Measurements from ENCODE around the gene COPG1. TPM values are rescaled to one million over a fixed set of nuclear protein-coding genes. Genes with fewer than 3 reads are reported as not detected.
A peak's percentile ranks its signal among the peaks of the same experiment; 100 is the strongest.

COPG1 gene
- total RNA-seq, 4 donors from 2014 or later: 64.7 to 149 (median 116) TPM

- H3K27me3 ChIP-seq: no peaks in the 10 kb centered on the region
- peaks cover 16 to 39% (median 21%) of the 10 kb centered on the region in 4 donors for H3K4me1 ChIP-seq
- DNase-seq: peak; percentile 19
- peak overlapping the region in 2 of 4 donors; percentile 74 to 89 for H3K4me3 ChIP-seq
- peaks cover 0 to 27% (median 12%) of the 10 kb centered on the region in 4 donors for H3K36me3 ChIP-seq
- intact Hi-C loops (cut with DNase I; ENCODE audit: low total_unique reads): loop anchor here (5.0 kb wide), 1 partner anchor 39 kb away; a partner anchor contains a TSS
- peak overlapping the region; percentile 92 to 98 (median 96) for H3K27ac ChIP-seq
- 79 to 88% methylated on average over 5 to 11 of the region's 11 CpGs for WGBS, 2 donors (ENCODE audit: low coverage in 1 of 2)
- no peaks in the 10 kb centered on the region for H3K9me3 ChIP-seq
- in situ Hi-C loops (cut with MboI; ENCODE audit: low pct_ligation_motif_present in 1 of 4, low pct_unique_long_range_greater_than_20kb in 1 of 4, low sequenced_read_pairs in 3 of 4): no loop called here
- TF ChIP-seq CTCF (IDR thresholded peaks at IDR 0.05): no peak
- TF ChIP-seq POLR2AphosphoS5 (IDR thresholded peaks at IDR 0.05): no peak
- no peak for TF ChIP-seq EP300 (IDR thresholded peaks at IDR 0.05; ENCODE audit: low read depth)
- TF ChIP-seq POLR2A (IDR thresholded peaks at IDR 0.05): no peak
These were observed 28.4 kb downstream of the COPG1 start for GRCh38 chr3:129277829-129278271.

- 1% methylated on average over 38 of the region's 44 CpGs; no CpG with 5 or more reads in 1 of the 2 donors for WGBS, 2 donors (ENCODE audit: low coverage in 1 of 2)
- Histone ChIP-seq H3K27ac (peak within 1 kb of the TSS; percentile 92 to 98 (median 96)), H3K27me3 (no peaks in the 10 kb centered on the region), H3K36me3 (peaks cover 0 to 20% (median 8%) of the 10 kb centered on the region in 4 donors), H3K9me3 (no peaks in the 10 kb centered on the region), H3K4me1 (peaks cover 16 to 39% (median 21%) of the 10 kb centered on the region in 4 donors), H3K4me3 (peak within 1 kb of the TSS; percentile 74 to 89 (median 87))
- intact Hi-C loops (cut with DNase I; ENCODE audit: low total_unique reads) (loop anchor here (5.0 kb wide), 1 partner anchor 39 kb away; a partner anchor contains a TSS), in situ Hi-C loops (cut with MboI; ENCODE audit: low pct_ligation_motif_present in 1 of 4, low pct_unique_long_range_greater_than_20kb in 1 of 4, low sequenced_read_pairs in 3 of 4) (no loop called here)
- DNase-seq: peak; percentile 95
- peak; percentile 95 for TF ChIP-seq POLR2A (IDR thresholded peaks at IDR 0.05)
- TF ChIP-seq CTCF (IDR thresholded peaks at IDR 0.05): peak in 3 of 5 experiments; percentile 2 to 37 (median 27)
- peak in 2 of 3 donors; percentile 88 to 92 for TF ChIP-seq POLR2AphosphoS5 (IDR thresholded peaks at IDR 0.05)
- no peak for TF ChIP-seq EP300 (IDR thresholded peaks at IDR 0.05; ENCODE audit: low read depth)
These were observed 29.1 kb downstream of the COPG1 start, which contains the start of gene HMCES for GRCh38 chr3:129278439-129278965. TSS of gene HMCES (plus strand) at chr3:129278870. CDS start at chr3:129279733, 863 bp downstream.

GRCh38 chr3:129278966-129279906 lies 29.8 kb downstream of the COPG1 start:
- WGBS, 2 donors (ENCODE audit: low coverage in 1 of 2): 0 to 1% methylated on average over 8 to 51 of the region's 82 CpGs
- Histone ChIP-seq H3K27me3 (no peaks in the 10 kb centered on the region), H3K4me3 (peak overlapping the region; percentile 74 to 89 (median 87)), H3K27ac (peak overlapping the region; percentile 92 to 98 (median 96)), H3K9me3 (no peaks in the 10 kb centered on the region), H3K36me3 (peaks cover 0 to 20% (median 5%) of the 10 kb centered on the region in 4 donors), H3K4me1 (peaks cover 16 to 39% (median 21%) of the 10 kb centered on the region in 4 donors)
- peak; percentile 34 for TF ChIP-seq POLR2A (IDR thresholded peaks at IDR 0.05)
- peak in 1 of 3 donors; percentile 8 for TF ChIP-seq POLR2AphosphoS5 (IDR thresholded peaks at IDR 0.05)
- no peak for TF ChIP-seq EP300 (IDR thresholded peaks at IDR 0.05; ENCODE audit: low read depth)
- TF ChIP-seq CTCF (IDR thresholded peaks at IDR 0.05): no peak
- peak; percentile 47 for DNase-seq
- intact Hi-C loops (cut with DNase I; ENCODE audit: low total_unique reads) (loop anchor here (5.0 kb wide), 1 partner anchor 38 kb away; a partner anchor contains a TSS), in situ Hi-C loops (cut with MboI; ENCODE audit: low pct_ligation_motif_present in 1 of 4, low pct_unique_long_range_greater_than_20kb in 1 of 4, low sequenced_read_pairs in 3 of 4) (no loop called here)

- 89 to 94% methylated on average over 2 of the region's 2 CpGs for WGBS, 2 donors (ENCODE audit: low coverage in 1 of 2)
- Histone ChIP-seq H3K27me3 (no peaks in the 10 kb centered on the region), H3K4me1 (peaks cover 16 to 39% (median 21%) of the 10 kb centered on the region in 4 donors), H3K36me3 (peaks cover 0 to 14% (median under 1%) of the 10 kb centered on the region in 4 donors), H3K9me3 (no peaks in the 10 kb centered on the region), H3K27ac (peak overlapping the region in 3 of 4 donors; percentile 13 to 95 (median 92)), H3K4me3 (peak overlapping the region in 2 of 4 donors; percentile 88 to 89)
- intact Hi-C loops (cut with DNase I; ENCODE audit: low total_unique reads): no loop called here
- DNase-seq: no peak
- TF ChIP-seq POLR2AphosphoS5 (IDR thresholded peaks at IDR 0.05) (no peak), CTCF (IDR thresholded peaks at IDR 0.05) (no peak), EP300 (IDR thresholded peaks at IDR 0.05; ENCODE audit: low read depth) (no peak), POLR2A (IDR thresholded peaks at IDR 0.05) (no peak)
- in situ Hi-C loops (cut with MboI; ENCODE audit: low pct_ligation_motif_present in 1 of 4, low pct_unique_long_range_greater_than_20kb in 1 of 4, low sequenced_read_pairs in 3 of 4): no loop called here
These were observed 30.8 kb downstream of the COPG1 start for GRCh38 chr3:129280183-129280582.
